Amniotic stem cell (primary cell): Measurements from ENCODE around the gene AMY2A.
"Not testable (repeated sequence)": the region's sequence is repeated elsewhere in the genome, so short reads cannot be mapped to it uniquely, and the experiment has no call there.

Experiments
- DNase-seq: peaks from one replicate; lab custom pipeline; 2025; lab: John Stamatoyannopoulos, UW

The AMY2A gene

DNA sequence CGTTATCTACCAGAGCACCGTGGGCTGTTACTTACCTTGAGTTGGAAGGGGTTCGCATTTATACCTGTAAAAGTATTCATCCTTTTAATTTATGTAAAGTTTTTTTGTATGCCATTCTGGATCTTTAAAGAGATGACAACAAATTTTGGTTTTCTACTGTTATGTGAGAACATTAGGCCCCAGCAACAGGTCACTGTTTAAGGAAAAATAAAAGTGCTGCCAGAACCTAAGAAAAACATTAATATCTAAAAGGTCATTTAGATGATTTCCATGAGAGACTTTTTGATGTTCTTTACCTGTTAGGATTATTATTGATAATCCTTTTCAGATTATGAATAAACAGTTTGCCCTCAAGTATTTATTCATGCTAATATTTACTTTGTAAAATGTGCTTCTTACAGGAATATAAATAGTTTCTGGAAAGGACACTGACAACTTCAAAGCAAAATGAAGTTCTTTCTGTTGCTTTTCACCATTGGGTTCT, at the start of gene AMY2A:
AMY2A (plus strand) TSS at position 434 of the 484 bp plus-strand sequence; CDS start at position 448, 14 bp downstream.
- not testable (repeated sequence) for DNase-seq

DNA sequence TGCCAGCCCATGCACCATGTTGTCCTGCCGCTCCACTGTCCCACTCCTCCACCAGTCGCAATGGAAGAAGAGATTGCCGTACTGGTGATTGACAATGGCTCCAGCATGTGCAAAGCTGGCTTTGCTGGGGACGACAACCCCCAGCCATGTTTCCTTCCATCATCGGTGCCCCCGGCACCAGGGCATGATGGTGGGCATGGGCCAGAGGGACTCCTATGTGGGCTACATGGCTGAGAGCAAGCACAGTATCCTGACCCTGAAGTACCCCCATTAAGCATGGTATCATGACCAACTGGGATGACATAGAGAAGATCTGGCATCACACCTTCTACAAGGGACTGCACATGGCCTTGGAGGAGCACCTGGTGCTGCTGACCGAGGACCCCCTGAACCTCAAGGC, 47.7 kb upstream of the AMY2A start:
- DNase-seq, result no peak

DNA sequence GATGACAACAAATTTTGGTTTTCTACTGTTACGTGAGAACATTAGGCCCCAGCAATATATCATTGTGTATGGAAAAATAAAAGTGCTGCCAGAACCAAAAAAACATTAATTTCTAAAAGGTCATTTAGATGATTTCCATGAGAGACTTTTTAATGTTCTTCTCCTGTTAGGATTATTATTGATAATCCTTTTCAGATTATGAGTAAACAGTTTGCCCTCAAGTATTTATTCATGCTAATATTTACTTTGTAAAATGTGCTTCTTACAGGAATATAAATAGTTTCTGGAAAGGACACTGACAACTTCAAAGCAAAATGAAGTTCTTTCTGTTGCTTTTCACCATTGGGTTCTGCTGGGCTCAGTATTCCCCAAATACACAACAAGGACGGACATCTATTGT, 45.9 kb upstream of the AMY2A start, which contains the start of gene AMY2B:
AMY2B (plus strand) TSS at position 301 of the 400 bp plus-strand sequence; CDS start at position 315, 14 bp downstream.
- DNase-seq, result not testable (repeated sequence)

DNA sequence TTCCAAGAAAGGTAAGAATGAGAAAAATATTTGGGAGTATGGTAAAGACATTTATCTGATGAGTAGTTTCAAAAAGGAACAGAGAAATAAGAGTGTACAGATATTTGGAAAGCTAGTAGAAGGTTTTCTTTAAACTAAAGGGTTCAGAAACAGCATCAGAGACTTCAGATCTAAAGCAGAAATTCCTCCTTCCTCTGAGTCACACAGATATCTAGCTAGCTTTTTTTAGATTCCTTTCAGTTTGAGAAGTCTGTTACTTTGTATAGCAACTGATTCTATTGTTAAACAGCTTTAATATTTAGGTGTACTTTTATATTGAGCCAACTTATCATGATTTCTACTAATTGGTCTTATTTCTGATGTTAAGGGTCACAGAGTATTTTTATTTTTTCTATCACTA, 41.2 kb upstream of the AMY2A start:
- no peak for DNase-seq

DNA sequence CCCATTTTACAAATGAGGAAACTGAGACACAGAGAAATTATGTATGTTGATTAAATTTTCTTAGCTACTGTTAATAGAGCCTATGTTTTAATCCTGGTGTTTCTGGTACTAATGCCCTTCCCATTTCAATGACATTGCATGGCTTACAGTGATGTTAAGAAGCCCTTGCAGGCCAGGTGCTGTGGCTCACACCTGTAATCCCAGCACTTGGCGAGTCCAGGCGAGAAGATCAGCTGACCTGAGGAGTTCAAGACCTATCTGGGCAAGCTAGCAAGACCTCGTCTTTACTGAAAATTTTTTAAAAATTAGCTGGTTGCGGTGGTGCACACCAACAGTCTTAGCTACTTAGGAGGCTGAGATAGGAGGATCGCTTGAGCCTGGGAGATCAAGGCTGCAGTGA, 40.4 kb upstream of the AMY2A start:
- DNase-seq, result not testable (repeated sequence)

DNA sequence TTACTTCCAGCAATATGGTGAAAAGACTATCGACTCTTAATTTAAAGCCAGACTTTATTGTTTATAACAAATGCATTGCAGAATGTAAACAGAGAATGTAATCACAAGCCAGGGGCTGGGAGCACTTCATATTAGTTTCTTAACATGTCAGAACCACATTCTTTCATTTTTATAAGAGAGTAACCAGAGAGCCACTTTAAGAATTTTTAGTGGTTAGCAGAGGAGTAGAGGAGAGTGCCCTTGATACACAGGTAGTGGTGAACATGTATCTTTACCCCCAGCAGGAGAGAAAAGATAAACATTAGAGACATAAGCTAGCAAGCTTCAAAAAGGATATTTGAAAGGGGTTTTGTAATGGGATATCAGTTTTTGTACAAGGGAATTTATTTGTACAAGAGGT, 34.8 kb upstream of the AMY2A start:
- DNase-seq, result no peak

DNA sequence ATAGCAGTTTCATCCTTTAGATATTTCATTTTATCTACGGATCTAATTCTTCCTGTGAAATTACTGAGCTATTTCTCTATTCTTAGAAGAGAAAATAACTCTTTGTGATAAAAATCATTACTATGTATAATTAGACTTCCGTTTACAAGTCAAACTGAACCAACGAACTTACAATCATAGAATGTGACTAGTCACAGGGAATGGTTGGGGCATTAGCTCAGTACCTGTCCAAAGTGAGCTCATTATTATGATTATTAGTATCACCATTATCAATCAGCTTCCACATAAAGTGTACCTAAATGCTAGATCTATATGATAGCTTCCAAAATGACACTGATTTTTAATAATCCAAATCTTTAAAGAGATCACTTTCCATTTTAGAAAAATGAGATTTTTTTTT, 33.3 kb upstream of the AMY2A start:
- no peak for DNase-seq

DNA sequence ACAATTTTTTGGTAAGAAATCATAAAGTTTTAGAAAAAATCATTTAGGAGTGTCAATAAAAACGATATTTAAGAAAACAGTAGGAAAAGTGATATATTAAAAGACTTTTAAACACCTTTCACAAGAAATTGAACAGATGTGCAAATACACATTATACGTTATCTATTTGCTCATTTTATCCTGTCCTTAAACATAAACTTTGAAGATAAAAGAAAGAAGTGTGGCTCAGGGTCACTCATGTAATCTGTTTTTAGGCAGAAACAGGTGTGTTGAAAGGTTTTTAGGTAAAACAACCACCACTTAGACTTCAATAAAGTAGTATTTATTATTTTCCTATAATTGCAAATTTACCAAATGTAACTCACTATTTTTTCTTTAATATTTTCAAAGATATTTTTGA, 32.7 kb upstream of the AMY2A start:
- DNase-seq, result no peak

DNA sequence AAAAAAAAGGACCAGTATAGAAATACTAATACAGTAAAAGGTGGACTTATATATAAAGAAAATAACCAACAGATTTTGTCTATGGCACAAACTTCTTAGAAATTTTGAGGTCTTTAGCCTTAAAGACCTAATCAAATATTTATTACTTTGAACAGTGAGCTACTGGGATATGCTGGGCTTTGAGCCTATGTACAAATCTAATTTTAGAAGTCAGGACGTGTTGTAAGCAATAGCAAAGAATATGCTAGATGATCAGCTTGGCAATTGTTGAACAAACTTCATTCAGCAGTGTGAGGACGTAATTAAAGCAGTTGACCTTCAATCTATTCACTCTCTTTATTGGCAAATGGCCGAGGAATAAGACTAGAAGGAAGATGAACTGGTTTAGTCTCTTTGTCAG, 14.5 kb upstream of the AMY2A start:
- not testable (repeated sequence) for DNase-seq

DNA sequence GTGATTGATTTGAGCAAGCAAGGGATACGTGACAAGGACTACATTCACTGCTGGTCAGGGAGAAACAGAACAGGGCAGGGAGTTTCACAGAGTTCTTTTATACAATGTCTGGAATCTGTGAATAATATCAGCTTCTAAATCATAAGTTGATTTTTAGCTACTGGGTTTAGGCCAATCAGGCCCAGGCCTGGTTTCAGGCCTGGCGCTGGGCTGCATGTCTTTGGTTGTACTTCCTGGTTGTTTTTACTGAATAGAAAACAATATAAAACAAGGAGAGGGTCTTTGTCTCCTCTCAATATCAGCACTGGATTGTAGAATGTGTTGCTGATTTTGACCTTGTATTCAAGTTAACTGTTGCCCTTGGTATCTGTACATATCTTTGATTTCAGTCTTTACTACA, 865 bp upstream of the AMY2A start:
- no peak for DNase-seq

DNA sequence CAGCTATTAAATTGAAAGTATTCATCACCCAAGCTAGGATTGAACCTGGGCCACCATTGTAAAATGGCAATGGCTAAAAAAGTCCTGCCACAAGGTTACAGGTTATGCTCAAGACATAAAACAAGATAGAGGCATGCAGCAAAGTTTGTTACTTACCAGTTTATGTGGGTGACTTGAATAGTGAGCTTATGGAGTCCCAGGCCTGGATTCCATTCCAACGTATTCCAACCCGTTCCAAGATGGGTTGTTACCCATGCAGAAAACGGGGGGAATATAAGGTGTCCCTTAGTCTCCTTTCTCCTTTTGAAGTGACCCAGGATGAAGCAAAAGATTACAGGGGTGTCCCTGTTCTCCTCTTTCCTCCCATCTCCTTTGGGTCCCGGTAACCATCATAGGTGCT, 10.2 kb downstream of the AMY2A start:
- DNase-seq, result not testable (repeated sequence)

DNA sequence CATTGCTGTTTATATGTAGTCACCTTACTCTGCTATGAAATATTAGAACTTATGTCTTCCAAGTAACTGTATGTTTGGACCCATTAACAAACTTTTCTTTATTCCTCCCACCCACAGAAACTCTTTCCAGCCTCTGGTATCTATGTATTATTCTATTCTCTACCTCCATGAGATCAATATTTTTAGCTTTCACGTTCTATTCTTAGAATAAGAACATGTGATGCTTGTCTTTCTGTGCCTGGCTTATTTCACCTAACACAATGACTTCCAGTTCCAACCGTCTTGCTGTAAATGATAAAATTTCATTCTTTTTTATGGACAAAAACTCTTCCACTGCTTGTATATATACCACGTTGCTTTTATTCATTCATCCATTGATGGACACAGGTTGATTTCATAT, 24.0 kb downstream of the AMY2A start:
- not testable (repeated sequence) for DNase-seq

DNA sequence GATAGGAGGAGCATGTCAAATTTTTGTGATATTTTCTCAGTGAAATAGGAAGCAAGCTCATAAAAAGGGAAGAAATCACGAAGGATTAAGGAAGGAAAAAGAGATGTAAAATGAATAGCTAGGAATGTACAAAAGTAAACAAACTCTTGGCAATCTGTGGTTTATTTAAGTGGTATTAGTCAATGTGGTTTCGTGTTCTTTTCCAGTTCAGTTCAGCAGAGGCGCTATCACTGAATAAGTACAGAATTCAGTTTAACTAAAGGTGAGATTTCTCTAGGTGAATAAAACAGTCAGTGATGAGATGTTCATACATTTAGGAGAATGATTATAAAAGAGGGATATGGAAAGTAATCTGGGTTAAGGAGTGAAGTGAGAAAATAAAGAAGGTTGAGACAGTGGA, 26.7 kb downstream of the AMY2A start:
- DNase-seq, result not testable (repeated sequence)

DNA sequence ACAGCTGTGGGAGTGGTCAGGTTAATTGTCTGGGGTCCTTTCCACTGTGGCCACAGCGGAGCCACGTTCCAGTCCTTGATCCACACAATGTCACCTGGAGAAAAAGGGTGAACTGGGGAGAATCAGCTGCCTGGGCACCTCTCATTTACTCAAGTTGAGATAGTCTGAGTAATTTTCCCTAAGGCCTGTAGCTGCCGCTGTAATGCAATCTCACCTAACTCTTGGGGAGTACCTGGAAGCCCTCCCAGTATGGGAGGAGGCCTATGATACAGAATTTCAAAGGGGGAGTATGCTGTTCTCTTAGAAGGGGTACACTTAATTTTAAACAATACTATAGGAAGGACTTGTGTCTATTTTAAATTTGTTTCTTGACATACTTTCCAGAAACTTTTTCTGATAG, 33.1 kb downstream of the AMY2A start:
- DNase-seq, result not testable (repeated sequence)

DNA sequence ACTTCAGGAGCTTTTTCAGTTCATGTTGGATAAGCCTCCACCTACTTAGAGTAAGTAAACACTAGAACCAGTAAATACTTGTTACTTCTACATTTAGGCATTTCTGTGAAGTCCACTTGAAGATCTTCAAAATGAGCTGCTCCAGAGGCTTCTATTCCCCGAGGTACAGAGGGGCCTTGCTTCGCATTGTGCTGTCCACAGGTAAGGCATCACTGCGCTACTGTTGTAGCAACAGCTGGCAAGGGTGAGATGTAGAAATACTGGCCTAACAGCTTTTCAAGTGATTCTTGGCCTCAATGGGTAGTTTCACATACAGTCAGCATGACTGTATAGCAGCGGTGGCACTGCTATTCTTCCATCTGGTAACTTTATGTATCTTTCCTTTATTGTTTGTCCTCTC, 33.7 kb downstream of the AMY2A start:
- not testable (repeated sequence) for DNase-seq

DNA sequence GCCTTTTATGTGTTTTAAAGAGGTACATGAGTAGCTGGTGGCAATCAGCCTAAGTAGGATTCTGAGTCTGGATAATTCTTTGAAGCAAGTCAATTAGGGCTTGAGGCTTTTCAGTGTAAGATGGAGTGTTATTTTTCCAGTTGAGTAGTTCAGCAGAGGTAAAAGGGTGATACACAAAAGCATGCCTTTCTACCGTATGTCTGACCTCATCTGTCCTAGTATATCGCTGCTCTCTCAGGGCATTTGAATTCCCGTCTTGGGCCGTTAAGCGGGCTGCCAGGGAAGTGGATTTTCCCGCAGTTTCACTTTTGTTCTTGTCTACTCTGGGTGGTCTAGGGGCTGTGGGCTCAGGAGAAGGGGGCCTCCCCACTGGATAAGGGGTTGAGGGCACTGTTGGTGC, 36.9 kb downstream of the AMY2A start:
- not testable (repeated sequence) for DNase-seq

DNA sequence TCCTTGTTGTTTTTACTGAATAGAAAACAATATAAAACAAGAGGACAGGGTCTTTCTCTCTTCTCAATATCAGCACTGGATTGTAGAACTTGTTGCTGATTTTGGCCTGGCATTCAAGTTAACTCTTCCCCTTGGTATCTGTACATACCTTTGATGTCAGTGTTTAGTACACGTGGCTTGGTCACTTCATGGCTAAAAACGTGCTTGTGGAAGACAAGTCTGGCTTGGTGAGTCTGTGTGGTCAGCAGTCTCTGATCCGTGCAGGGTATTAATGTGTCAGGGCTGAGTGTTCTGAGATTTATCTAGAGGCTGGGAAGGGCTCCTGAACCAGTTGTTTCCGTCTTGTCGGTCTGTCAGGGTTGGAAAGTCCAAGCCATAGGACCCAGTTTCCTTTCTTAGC, 38.2 kb downstream of the AMY2A start, which contains the start of gene AMY1A:
AMY1A (plus strand) TSS at position 301 of the 400 bp plus-strand sequence. CDS start 571 bp downstream, outside the sequence.
- not testable (repeated sequence) for DNase-seq
